Colonic mucosa (tissue), 4 donors: Measurements from ENCODE around the gene PKHD1. TPM values are rescaled to one million over a fixed set of nuclear protein-coding genes. Genes with fewer than 3 reads are reported as not detected.

Experiments used
- DNase-seq: peaks from one replicate; pipeline ENCODE4 v3.0.0-alpha.2; 2020
- H3K27ac ChIP-seq: fragments of 200-600 bp; one replicate; pipeline ENCODE4 v1.8.0; 2021
- H3K27me3 ChIP-seq: fragments of 200-600 bp; one replicate; pipeline ENCODE4 v1.8.0; 2021
- H3K36me3 ChIP-seq: fragments of 200-600 bp; one replicate; pipeline ENCODE4 v1.8.0; 2021
- H3K4me1 ChIP-seq: fragments of 200-600 bp; one replicate; pipeline ENCODE4 v1.8.0; 2021; ENCODE audit warnings: mild to moderate bottlenecking
- H3K4me3 ChIP-seq: fragments of 200-600 bp; one replicate; pipeline ENCODE4 v1.8.0; 2021
- H3K9ac ChIP-seq, 2 donors: one replicate each; pipeline ENCODE4 v1.7.0; 2013; ENCODE audit warnings: control low read depth in 2 of 2, low read depth in 2 of 2, low read length in 2 of 2
- H3K9me3 ChIP-seq: fragments of 200-600 bp; one replicate; pipeline ENCODE4 v1.8.0; 2021
- intact Hi-C: fragments of 100-400 bp; cut with DNase I; formaldehyde crosslinking; loops from one replicate; pipeline ENCODE4 v1.14.1; 2022
- total RNA-seq, 2 donors: library from RNA; stranded (reverse); fragmentation: NEBNext Ultra II Directional in 1 of 2; extraction: Animal tissue kit (Norgen Biotek cat#: 25700) in 1 of 2; gene quantifications; one replicate each; pipeline ENCODE4 v1.2.1, GENCODE V29; 2021
- TF ChIP-seq, protein P1 (sequence below): fragments of 200-600 bp; IDR thresholded peaks from one replicate; pipeline ENCODE4 v1.8.0; 2022; ENCODE audit warnings: antibody characterized with exemption, mild to moderate bottlenecking
- donor health status: healthy.
- donor health status: DM: no; HTN: no; CAD: no.
- donor health status: DM: no; HTN: no; CAD: no.

PKHD1 gene
- total RNA-seq, 2 donors from 2014 or later, result 0.08 to 0.10 TPM

DNA sequence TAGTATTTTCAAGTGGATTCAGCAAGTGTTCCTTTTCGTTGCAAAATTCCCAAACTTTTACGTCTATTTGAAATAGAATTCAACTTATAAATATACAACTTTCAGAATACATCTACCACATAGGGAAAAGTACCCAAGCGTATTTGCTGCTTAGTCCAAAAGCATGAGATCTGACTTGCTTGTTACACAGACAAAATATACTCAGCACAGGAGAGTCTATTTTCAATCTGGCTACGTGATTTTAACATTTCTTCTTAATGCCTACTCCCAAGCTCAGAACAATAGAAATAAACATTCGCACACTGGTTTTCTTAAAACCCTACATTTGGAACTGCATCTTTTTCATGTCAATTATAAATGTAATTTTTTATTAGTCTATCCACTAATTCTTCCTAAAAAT lies 672 bp downstream of the PKHD1 start:
- H3K4me1 ChIP-seq, result no peaks in the 10 kb centered on the region
- no peaks in the 10 kb centered on the region for H3K9me3 ChIP-seq
- no peak for DNase-seq
- H3K36me3 ChIP-seq, result no peaks in the 10 kb centered on the region
- H3K9ac ChIP-seq, result no peak overlapping the region
- H3K4me3 ChIP-seq, result no peak overlapping the region
- no peak overlapping the region for H3K27ac ChIP-seq
- H3K27me3 ChIP-seq, result no peaks in the 10 kb centered on the region
- intact Hi-C loops, result no loop called here
- TF ChIP-seq, protein P1, sequence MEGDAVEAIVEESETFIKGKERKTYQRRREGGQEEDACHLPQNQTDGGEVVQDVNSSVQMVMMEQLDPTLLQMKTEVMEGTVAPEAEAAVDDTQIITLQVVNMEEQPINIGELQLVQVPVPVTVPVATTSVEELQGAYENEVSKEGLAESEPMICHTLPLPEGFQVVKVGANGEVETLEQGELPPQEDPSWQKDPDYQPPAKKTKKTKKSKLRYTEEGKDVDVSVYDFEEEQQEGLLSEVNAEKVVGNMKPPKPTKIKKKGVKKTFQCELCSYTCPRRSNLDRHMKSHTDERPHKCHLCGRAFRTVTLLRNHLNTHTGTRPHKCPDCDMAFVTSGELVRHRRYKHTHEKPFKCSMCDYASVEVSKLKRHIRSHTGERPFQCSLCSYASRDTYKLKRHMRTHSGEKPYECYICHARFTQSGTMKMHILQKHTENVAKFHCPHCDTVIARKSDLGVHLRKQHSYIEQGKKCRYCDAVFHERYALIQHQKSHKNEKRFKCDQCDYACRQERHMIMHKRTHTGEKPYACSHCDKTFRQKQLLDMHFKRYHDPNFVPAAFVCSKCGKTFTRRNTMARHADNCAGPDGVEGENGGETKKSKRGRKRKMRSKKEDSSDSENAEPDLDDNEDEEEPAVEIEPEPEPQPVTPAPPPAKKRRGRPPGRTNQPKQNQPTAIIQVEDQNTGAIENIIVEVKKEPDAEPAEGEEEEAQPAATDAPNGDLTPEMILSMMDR, result no peak

DNA sequence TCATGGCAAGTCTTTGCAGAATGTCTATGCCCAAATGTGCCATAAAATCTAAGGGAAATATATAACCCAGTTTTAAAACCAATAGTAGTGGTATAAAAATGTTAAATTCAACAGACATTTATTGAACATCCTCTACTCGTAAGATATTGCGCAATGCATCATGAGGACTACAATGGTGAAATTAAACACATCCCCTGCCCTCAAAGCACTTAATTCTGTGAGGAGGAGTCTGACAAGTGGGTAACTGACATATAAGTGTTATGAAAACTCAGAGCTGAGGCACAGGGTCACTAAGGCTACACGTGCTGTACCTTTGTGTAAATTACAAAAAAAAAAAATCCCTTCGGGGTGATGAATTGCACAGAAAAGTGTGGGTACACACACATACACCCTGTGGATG lies 6.2 kb downstream of the PKHD1 start:
- Histone ChIP-seq H3K9ac (no peak overlapping the region), H3K9me3 (no peaks in the 10 kb centered on the region), H3K27ac (no peak overlapping the region), H3K27me3 (no peaks in the 10 kb centered on the region), H3K4me3 (no peak overlapping the region), H3K4me1 (no peaks in the 10 kb centered on the region), H3K36me3 (no peaks in the 10 kb centered on the region)
- no peak for DNase-seq
- intact Hi-C loops, result no loop called here
- TF ChIP-seq, protein P1, result no peak

DNA sequence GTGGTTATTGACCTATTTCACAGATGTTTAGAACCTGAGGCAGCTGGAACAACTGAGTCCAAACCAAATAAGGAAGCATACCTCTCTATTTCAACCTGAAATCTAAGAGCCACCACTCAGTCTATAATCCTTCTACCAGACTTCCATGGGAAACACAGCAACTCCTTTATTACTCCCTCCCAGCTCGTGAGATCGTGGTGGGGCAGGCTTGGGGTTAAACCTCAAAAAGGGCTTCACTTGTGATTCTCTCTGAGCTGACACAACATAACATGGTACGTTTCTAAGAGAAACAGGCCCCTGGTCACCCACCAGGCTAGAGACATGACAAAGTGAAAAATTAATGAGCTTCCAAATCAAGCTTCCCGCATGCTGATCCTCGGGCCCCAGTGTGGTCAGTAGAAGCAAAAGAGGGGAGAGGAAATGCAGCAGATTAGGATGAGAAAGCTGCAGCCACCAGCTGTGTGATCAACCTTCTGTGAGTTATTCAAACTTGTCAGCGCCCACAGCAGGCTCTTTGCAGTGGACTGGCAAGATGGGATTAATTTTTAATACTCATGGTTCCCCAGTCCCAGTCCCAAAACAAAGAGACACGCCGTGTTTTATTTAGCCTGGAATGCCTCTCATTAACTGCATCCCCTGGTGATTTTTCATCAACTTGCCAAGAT lies 9.3 kb downstream of the PKHD1 start:
- no peaks in the 10 kb centered on the region for H3K9me3 ChIP-seq
- TF ChIP-seq, protein P1, result no peak
- H3K4me1 ChIP-seq, result no peaks in the 10 kb centered on the region
- H3K36me3 ChIP-seq, result no peaks in the 10 kb centered on the region
- H3K9ac ChIP-seq, result no peak overlapping the region
- no peak overlapping the region for H3K27ac ChIP-seq
- H3K4me3 ChIP-seq, result no peak overlapping the region
- no peak for DNase-seq
- intact Hi-C loops, result no loop called here
- H3K27me3 ChIP-seq, result no peaks in the 10 kb centered on the region

DNA sequence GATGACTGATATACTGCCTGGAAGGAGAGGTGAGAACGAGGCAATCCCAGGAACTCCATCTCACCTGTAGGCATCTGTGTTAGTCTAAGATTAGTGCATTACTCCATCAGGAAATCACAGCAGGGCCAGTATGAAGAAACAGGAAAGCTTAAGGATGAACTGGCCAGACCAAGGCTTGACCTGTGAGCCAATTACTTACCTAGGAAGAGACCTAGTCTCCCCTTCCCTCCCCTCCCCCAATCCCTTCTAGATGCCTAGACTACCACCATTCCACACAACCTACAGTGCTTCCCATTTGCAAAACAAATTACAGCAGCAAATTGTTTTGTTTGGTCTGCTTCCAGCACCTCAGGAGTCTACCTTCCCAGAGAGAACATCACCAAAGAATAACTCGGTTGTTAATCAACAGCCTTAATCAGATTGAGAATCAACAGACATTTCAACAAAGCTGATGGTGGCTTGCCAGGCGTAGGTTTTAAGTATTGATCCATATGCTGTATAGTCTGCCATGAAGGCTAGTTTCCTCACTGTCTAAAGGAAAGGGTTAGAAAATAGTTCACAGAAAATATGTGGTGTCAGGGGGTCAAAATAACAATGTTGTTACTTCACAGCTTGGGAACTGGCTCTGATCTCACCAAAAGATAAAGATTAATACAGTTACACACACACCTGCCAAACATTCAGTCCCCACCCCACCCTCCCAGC lies 10.1 kb downstream of the PKHD1 start:
- no peaks in the 10 kb centered on the region for H3K9me3 ChIP-seq
- H3K27ac ChIP-seq, result no peak overlapping the region
- intact Hi-C loops, result no loop called here
- TF ChIP-seq, protein P1, result no peak
- DNase-seq, result no peak
- H3K4me3 ChIP-seq, result no peak overlapping the region
- no peak overlapping the region for H3K9ac ChIP-seq
- H3K36me3 ChIP-seq, result no peaks in the 10 kb centered on the region
- H3K27me3 ChIP-seq, result no peaks in the 10 kb centered on the region
- H3K4me1 ChIP-seq, result no peaks in the 10 kb centered on the region

DNA sequence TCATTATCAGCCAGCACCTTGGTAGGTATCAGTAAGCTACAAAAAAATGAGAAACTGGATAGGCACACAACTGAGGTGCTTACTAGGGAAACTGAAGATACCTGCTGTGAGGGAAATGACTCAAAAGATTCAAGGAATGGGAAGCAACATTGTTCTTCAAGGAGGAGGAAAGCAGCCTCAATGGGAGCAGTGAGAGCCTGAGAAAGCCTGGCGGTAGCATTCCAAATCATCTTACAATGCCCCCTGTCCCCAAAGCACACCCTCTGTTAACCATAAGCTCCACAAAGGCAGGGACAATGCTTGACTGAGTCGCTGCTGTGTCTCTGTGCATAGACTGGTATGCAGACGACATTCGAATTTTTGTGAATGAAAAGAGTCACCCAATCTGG lies 10.6 kb downstream of the PKHD1 start:
- TF ChIP-seq, protein P1, result no peak
- H3K4me3 ChIP-seq, result no peak overlapping the region
- intact Hi-C loops, result no loop called here
- H3K9me3 ChIP-seq, result no peaks in the 10 kb centered on the region
- H3K9ac ChIP-seq, result no peak overlapping the region
- no peaks in the 10 kb centered on the region for H3K36me3 ChIP-seq
- no peaks in the 10 kb centered on the region for H3K27me3 ChIP-seq
- H3K27ac ChIP-seq, result no peak overlapping the region
- H3K4me1 ChIP-seq, result no peaks in the 10 kb centered on the region
- no peak for DNase-seq
